ENCODE data around the gene TMED6.

TMED6 gene

GRCh38 chr16:69324013-69324531 is 27.5 kb downstream of the TMED6 start:
- no peak for DNase-seq (ENCODE audit: low read depth)

DNA sequence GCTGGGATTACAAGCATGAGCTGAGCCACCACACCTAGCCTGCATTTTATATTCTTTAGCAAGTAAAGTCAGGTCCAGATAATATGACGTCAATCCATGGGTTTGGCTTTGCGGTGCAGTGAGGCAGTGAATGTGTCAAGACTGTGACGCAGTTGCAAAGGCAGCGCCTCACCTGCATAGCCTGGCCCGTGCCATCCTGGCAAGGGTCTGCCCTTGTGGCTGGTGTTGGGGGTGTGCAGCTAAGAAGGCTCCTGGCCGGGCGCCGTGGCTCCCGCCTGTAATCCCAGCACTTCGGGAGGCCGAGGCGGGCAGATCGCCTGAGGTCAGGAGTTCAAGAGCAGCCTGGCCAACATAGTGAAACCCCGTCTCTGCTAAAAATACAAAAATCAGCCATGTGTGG is 28.2 kb downstream of the TMED6 start:
- DNase-seq (ENCODE audit: low read depth), result no peak

- DNase-seq (ENCODE audit: low read depth), result no peak
Measured at GRCh38 chr16:69322343-69322742, 29.2 kb downstream of the TMED6 start.

GRCh38 chr16:69321080-69321479 is 30.5 kb downstream of the TMED6 start:
- no peak for DNase-seq (ENCODE audit: low read depth)

DNA sequence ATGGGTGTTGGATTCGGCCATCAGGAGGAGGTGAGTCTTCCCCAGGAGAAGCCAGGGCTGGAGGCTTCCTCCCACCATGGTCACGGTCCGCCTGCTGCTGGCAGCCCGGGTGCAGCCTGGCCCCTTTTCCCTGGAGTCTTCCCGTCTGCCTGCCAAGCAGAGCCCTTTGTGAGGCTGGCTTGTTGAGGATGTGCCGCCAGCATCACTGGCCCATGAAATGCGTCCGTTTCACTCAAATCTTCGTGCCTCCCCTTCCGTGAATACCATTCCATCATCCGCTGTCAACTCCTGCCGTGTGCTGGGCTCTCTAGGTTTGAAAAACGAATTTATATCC is 30.9 kb downstream of the TMED6 start:
- no peak for DNase-seq (ENCODE audit: low read depth)

DNA sequence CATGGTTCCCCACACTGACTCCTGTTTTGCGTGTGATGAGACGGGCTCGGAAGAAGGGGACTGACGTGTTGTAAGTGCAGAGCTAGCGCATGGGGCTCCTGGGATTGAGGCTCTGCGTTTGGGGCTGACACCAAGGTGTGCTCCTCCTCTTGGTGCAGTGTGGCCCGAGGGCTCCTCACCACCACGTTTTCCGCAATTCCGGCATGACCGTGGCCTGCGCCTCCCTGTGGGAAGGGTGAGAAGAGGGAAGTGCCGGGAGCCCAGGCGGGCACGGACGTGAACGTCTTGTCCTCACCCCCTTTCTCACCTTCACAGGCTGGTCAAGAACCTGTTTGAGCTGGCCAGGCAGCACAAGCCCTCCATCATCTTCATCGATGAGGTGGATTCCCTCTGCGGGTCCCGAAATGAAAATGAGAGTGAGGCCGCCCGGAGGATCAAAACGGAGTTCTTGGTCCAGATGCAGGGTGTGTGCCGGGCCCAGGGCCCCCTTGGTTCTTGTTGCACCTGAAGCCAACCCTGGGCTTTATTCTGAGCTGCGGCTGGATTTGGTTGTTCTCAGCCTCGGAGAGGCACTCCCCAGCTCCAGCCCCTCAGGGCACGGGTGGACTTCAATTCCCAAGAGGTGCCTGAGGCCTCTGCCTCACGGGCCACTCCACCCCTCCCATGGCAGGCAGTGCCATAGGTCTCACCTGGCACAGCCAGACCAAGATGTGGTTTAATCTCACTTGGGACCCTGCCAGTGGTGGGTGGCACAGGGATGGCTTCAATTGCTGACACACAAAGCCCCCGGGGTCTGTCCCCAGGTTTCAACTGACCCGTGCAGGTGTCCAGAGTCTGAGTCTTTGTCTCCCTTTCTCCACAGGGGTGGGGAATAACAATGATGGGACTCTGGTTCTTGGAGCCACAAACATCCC is 31.5 kb downstream of the TMED6 start:
- DNase-seq (ENCODE audit: low read depth), result no peak

DNA sequence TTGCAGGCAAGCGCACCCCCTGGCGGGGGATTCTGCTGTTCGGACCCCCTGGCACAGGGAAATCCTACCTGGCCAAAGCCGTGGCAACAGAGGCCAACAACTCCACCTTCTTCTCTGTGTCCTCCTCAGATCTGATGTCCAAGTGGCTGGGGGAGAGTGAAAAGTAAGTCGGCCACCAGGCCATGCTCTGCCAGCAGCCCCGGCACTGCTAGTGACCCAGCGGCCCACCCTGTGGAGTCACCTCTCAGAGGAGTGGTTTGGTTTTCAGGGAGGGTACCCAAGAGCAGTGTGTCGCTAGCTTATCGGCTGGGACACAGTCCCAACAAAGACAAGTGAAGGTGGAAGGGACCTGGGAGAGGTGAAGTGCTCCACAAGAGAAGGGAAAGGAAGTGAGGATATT is 32.2 kb downstream of the TMED6 start:
- DNase-seq (ENCODE audit: low read depth), result no peak

- DNase-seq (ENCODE audit: low read depth), result no peak
Measured at GRCh38 chr16:69318911-69319289, 32.7 kb downstream of the TMED6 start.

- DNase-seq (ENCODE audit: low read depth), result no peak
Measured at GRCh38 chr16:69318177-69318910, 33.2 kb downstream of the TMED6 start.

- no peak for DNase-seq (ENCODE audit: low read depth)
Measured at GRCh38 chr16:69316595-69317034, 35.0 kb downstream of the TMED6 start.

DNA sequence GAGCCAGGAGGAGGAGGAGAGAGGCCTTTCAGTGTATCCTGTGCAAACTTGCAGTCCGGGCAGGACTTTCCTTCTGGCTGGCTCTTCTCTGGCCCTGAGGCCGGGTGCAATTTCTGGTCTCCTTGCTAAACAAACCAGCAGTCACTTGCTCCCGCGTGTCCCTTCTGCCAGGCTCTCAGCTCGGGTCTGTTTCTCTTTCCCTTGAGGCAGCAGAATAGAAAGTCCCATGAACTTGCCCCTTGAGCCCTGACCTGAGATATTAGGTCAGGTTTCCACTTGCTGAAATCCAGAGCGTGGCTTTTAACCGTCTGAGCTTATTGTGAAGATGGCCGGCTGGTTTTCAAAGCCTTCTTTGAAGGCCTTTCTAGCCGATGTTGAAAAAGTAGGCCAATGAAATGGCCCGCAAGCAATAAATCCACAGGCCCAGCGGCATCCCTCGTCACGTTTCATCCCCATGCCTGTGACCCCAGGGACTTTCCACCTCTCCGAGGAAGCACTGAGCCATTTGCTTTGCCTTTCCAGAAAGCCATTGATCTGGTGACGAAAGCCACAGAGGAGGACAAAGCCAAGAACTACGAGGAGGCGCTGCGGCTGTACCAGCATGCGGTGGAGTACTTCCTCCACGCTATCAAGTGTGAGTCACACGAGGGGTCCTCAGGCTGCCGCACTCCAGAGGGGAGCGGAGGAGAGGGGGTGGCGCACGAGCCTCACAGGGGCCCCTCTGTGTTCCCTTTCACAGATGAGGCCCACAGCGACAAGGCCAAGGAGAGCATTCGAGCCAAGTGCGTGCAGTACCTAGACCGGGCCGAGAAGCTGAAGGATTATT is 35.9 kb downstream of the TMED6 start:
- no peak for DNase-seq (ENCODE audit: low read depth)

DNA sequence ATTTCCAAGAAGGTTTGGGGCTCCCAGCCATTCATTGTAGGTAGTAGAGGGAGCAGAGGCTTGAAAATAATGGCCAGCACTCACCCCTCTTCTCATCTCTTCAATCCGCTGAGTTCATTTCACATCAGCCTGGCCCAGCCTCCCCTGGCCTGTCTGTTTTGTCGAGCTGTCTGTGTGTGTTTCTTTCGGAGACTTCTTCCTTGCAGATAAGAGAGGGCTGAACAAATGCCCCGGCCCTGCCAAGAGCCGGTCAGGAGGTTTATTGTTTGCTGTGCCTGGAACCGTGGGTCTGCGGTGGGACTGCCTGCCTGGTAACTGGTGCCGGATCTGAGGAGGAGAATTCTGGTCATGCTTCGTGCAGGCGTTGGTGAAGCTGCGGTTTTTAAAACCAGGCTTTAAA is 37.1 kb downstream of the TMED6 start:
- DNase-seq (ENCODE audit: low read depth), result no peak

DNA sequence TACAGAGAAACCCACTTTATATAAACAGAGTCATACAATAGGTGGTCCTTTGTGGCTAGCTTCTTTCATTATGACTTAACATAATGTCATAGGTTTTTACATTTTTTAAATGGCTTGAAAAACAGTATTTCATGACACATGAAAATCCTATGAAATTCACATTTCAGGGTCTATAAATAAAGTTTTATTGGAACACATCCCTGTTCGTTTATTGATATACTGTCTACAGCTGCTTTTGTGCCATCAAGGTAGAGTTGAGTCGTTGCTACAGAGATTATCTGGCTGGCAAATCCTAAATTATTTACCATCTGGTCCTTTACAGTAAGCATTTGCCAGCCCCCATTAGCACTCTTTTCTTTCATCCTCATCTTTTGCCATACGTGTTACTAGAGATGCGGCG is 38.1 kb downstream of the TMED6 start:
- DNase-seq (ENCODE audit: low read depth), result no peak

- DNase-seq (ENCODE audit: low read depth), result peak; percentile 24
Measured at GRCh38 chr16:69311533-69312387, 39.8 kb downstream of the TMED6 start.

DNA sequence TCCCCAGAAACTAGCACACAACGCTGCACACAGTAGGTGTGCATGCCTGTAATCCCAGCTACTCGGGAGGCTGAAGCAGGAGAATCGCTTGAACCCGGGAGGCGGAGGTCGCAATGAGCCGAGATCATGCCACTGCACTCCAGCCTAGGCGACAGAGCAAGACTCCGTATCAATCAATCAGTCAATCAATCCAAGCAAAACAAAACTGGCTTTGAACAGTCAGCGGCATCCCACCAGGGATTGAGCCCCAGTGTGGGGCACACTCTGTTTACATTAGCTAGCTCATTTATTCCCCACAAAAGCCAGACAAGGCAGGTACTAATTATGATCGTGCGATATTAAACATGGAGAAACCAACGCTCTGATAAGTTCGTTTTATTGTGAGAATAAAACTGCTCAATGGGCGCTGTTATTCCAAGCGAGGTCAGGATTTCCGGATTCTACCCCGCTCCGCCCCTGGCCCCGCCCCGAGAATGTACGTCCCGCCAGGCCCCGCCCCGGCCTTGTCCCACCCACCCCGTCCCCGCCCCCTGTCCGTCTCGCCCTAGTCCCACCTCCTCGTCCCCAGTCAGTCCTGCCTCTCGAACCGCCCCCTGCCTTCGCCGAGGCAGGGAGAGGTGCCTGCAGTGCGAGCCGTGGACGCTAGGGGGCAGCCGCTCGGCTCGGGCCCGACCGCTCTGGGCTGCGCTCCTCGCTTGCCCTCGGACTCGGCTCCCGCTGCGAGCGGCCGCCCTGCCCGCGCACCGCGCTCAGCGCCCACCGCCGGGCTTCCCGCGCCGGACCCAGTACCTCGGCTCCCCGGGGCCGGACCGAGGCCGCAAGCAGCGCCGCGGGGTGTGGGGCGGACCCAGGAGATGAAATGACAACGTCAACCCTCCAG is 40.7 kb downstream of the TMED6 start, which contains the start of gene VPS4A:
Gene VPS4A, plus strand, starts transcription at position 698 of the 880 bp plus-strand sequence. Its CDS starts 162 bp downstream, at position 860.
- peak; percentile 97 for DNase-seq (ENCODE audit: low read depth)

DNA sequence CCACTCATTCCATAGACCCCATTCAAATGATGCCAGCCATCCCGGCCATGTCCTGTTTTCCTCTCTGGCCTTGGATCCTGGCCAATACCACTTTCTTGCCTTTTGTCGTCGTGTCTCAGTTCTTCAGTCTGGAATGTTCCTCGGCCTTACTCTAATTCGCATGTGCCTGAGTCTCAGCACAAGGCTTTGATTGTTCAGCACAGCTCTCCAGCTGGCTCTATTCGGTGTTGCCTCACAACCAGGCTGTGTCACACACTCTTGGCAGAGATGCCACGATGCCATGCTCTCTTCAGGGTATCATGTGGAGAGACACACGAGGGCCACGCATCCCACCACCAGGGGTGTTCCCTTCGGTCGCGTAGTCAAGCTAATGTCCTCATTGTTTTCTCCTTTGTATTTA is 42.3 kb downstream of the TMED6 start:
- DNase-seq (ENCODE audit: low read depth), result no peak

DNA sequence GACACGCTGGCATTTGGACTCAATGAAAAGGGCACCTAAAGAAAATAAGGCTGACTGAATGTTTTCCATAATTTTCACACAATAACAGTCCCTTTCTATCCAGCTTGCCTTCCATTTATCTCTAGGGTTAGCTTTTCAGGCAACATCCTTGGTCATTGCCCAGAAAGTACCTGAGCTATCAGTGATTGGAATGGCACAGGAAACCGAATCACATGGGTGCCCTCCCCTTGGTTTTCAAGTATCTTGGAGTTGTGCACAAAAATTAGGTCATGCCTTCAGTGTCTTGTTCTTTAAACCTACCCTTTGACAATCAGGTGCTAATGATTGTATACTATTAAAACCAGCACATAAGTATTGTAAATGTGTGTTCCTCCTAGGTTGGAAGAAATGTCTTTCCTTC is 43.7 kb downstream of the TMED6 start:
- DNase-seq (ENCODE audit: low read depth), result no peak

GRCh38 chr16:69307091-69307490 is 44.5 kb downstream of the TMED6 start:
- DNase-seq (ENCODE audit: low read depth), result no peak

DNA sequence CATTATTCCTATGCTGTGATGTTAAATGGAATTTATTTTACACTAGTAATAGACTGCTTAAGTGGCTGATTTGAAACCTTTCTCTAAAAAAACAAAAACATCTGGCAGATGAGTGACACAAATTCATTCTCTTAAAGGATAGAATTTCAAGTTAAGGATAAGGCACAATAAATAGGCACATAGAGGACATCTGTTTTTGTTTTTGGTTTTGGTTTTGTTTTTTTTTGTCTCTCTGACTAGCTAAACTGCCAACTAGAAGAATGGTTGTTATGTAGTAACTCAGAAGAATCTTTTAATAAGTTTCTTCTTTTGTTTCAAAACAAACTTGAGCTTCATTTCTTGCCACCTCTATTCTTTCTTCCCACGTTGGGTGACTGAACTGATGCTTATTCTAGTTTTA is 45.6 kb downstream of the TMED6 start:
- DNase-seq (ENCODE audit: low read depth), result no peak

DNA sequence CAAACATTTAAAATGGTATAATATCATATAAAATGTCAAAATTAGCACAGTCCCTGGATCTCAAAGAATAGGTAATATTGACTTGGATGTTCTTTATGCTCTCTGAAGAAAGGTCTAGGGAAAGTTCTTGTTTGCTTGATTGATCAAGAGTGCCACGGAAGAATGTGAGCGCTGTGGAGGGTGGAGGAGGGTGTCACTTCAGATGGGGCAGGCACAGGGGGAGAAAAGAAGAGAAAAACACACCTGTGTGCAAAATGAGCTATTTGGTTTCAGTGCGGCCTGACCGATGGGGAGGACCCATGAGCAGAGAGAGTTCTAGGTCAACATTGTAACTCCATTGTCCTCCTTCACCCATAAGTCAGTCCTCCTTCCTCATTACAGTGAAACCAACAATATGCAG is 49.3 kb downstream of the TMED6 start:
- no peak for DNase-seq (ENCODE audit: low read depth)
